Epithelial cell of proximal tubule (primary cell): ENCODE measurements around the gene AFF3. TPM values are rescaled to one million over a fixed set of nuclear protein-coding genes. Genes with fewer than 3 reads are reported as not detected.
"Not testable (repeated sequence)": the region's sequence is repeated elsewhere in the genome, so short reads cannot be mapped to it uniquely, and the experiment has no call there.

ENCODE experiments used
- DNase-seq: peaks from one replicate; pipeline ENCODE4 v3.0.0-alpha.2; 2011; ENCODE audit warnings: low read depth
- H3K4me3 ChIP-seq: 2 replicates; pipeline ENCODE4 v1.5.1; 2011; ENCODE audit warnings: low read depth, mild to moderate bottlenecking, low read length
- total RNA-seq: library from RNA; depleted of rRNA; stranded (reverse); fragments of >200 nt; gene quantifications from 2 replicates; pipeline ENCODE4 v1.2.3, GENCODE V29; 2015
- TF ChIP-seq, protein P1 (sequence below): conservative IDR thresholded peaks from 2 replicates; pipeline ENCODE4 v1.5.1; 2012; ENCODE audit warnings: low read depth, mild to moderate bottlenecking, low read length

The AFF3 gene
- total RNA-seq, 1 donor from 2014 or later, result 0.35 TPM

DNA sequence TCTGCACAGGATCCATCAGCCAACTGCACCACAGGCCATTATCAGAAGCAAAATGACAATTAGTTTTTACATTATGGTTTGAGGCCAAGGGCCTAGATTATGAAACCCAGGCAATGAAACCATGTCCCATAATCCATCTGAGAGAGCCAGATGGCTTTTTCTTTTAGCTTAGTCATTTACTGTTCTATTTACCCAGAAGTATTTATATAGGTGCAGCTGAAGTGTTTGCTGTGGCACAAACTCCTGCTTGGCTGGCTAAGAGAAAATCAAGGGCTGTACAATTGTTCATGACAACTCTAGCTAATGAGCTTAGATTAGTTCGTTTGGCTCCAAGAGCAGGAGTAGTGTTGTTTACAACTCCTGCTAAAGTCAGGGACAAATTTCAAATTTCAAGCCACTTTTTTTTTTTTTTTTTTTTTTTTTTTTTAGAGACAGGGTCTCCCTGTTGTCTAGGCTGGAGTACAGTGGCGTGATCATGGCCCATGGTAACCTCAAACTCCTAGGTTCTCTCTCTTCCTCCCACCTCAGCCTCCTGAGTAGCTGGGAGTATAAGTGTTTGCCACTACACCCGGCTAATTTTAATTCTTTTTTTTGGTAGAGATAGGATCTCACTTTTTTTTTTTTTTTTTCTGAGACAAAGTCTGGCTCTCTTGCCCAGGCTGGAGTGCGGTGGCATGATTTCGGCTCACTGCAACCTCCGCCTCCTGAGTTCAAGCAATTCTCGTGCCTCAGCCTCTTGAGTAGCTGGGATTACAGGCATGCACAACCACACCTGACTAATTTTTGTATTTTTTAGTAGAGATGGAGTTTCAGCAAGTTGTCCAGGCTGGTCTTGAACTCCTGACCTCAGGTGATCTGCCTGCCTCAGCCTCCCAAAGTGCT is 634.2 kb downstream of the AFF3 start:
- no peak for DNase-seq
- no peak overlapping the region for H3K4me3 ChIP-seq
- TF ChIP-seq, protein P1, sequence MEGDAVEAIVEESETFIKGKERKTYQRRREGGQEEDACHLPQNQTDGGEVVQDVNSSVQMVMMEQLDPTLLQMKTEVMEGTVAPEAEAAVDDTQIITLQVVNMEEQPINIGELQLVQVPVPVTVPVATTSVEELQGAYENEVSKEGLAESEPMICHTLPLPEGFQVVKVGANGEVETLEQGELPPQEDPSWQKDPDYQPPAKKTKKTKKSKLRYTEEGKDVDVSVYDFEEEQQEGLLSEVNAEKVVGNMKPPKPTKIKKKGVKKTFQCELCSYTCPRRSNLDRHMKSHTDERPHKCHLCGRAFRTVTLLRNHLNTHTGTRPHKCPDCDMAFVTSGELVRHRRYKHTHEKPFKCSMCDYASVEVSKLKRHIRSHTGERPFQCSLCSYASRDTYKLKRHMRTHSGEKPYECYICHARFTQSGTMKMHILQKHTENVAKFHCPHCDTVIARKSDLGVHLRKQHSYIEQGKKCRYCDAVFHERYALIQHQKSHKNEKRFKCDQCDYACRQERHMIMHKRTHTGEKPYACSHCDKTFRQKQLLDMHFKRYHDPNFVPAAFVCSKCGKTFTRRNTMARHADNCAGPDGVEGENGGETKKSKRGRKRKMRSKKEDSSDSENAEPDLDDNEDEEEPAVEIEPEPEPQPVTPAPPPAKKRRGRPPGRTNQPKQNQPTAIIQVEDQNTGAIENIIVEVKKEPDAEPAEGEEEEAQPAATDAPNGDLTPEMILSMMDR, result no peak

- no peak overlapping the region for H3K4me3 ChIP-seq
- TF ChIP-seq, protein P1, result no peak
- DNase-seq, result no peak
Observed at GRCh38 chr2:99504844-99505584, 637.4 kb downstream of the AFF3 start.

DNA sequence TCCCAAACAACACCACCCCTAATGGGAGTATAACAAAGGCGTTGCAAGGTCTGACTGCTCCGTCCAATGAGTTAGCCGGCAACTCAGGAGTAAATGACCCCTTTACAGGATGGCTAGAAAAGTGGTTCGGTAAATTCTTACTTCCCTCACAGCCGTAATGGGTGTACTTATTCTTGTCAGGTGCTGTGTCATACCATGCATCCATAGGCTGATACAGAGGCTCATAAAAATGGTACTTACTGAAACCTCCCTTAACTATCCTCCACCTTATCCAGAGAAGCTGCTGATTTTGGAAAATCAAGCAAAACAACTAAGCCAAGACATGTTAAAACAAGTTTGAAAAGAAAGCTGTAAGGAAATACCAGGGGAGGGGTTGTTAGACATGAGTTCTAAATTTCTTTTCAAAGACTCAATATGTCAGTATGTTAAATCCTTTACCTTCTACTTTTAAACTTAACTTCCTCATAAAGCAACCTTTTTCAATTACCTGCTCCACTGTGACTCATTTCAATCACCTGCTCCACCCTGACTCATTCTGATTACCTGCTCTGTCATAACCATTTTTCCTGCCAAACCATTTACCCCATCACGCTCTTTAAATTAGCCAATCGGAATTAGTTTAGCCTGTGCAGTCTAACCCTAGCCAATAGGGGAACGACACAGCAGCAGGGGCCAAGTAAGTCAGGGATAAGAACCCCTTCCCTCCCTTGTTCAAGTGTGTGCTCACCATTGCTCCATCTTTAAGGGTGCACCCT is 638.6 kb downstream of the AFF3 start:
- H3K4me3 ChIP-seq, DNase-seq: not testable (repeated sequence)

DNA sequence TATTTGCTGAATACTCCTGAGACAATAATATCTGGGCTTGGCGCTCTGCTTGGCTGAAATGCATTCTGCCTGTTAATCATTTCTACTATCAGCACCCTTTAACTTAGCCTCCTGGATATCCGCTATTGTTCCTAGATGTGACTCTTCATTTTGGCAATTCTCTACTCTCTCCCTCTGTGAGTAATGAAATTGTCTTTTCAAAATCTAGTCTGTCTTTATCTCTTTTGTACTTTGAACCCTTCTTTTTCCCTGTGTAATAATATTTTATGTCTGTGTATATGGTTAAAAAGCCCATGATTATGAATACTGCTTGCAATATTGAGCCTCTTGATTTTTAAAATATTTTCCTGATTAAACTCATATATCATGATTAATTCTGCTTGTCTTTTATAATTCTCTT is 646.4 kb downstream of the AFF3 start:
- TF ChIP-seq, protein P1, result no peak
- DNase-seq, result no peak
- H3K4me3 ChIP-seq, result no peak overlapping the region

Other genes with a start within 250 kb of the AFF3 start
- 0.43 and 1.3 TPM in 2 replicates for gene LONRF2, start 179.9 kb upstream of the AFF3 start, total RNA-seq